ENCODE data around the gene FUT1. TPM values are rescaled to one million over a fixed set of nuclear protein-coding genes. Genes with fewer than 3 reads are reported as not detected.

Gene FUT1
- total and polyA plus RNA-seq, 9 of the 15 experiments (the other 6 are each of a cell fraction or from before 2014, with no cell fraction given), result 2.3 to 18.5 (median 8.8) TPM

- ChIA-PET POLR2A (interaction anchor here (0.5 to 1.3 kb wide), 2 partner anchors 10 to 306 kb away, joined by 3 to 4 read pairs; no protein-coding TSS in a partner anchor), CTCF (ENCODE audit: low intra/inter-chr PET ratio) (no interaction called here)
- H4K20me1 ChIP-seq (replicated peaks; ENCODE audit: control insufficient read depth, insufficient read depth, low read length), result no peaks in the 10 kb centered on the region
- H3K79me2 ChIP-seq (ENCODE audit: control insufficient read depth, insufficient read depth, low read length), result peaks cover 6% of the 10 kb centered on the region; the same call in 1 of the 3 replicates
- DNase-seq (ENCODE audit: extremely low read depth in 1 of 4, low spot score in 3 of 4) (no peak), ATAC-seq (no peak), FAIRE-seq (no peak)
- H3K9me1 ChIP-seq (ENCODE audit: control insufficient read depth, insufficient read depth, low read length), result no peaks in the 10 kb centered on the region
- no peak overlapping the region for H3K4me3 ChIP-seq
- H3K36me3 ChIP-seq (ENCODE audit: control insufficient read depth, insufficient read depth, low read length), result no peaks in the 10 kb centered on the region
- no peak for TF ChIP-seq RBM34 (IDR thresholded peaks at IDR 0.05; ENCODE audit: borderline replicate concordance, insufficient read depth, low read length)
- no peak for TF ChIP-seq ZNF764 (CRISPR knock-in tag; IDR thresholded peaks at IDR 0.05; ENCODE audit: low read depth)
- no peak for TF ChIP-seq POLR2B (IDR thresholded peaks at IDR 0.05; ENCODE audit: low read depth, partially characterized antibody)
- TF ChIP-seq NCOR1 (IDR thresholded peaks at IDR 0.05), result no peak
- no peak for TF ChIP-seq YY1 (IDR thresholded peaks at IDR 0.05; ENCODE audit: borderline replicate concordance in 1 of 3, control insufficient read depth in 1 of 3, extremely low read depth in 1 of 3, insufficient read depth in 3 of 3, insufficient read length in 1 of 3, insufficient replicate concordance in 2 of 3, low read depth in 1 of 3, low read length in 2 of 3)
- TF ChIP-seq PCBP2 (IDR thresholded peaks at IDR 0.05; ENCODE audit: low read depth, low read length, poor library complexity, severe bottlenecking), result no peak
- TF ChIP-seq HDAC3 (IDR thresholded peaks at IDR 0.05; ENCODE audit: borderline replicate concordance, partially characterized antibody), result no peak
- no peak for TF ChIP-seq ID3 (CRISPR knock-in tag; IDR thresholded peaks at IDR 0.05)
- no peak for TF ChIP-seq ID3 (tag; IDR thresholded peaks at IDR 0.05)
- TF ChIP-seq MTA3 (IDR thresholded peaks at IDR 0.05; ENCODE audit: borderline replicate concordance), result no peak
- no peak for TF ChIP-seq ZNF76 (CRISPR knock-in tag; IDR thresholded peaks at IDR 0.05; ENCODE audit: borderline replicate concordance)
- TF ChIP-seq NR2C2 (CRISPR knock-in tag; IDR thresholded peaks at IDR 0.05), result no peak
- no peak for TF ChIP-seq NR2C2 (tag; IDR thresholded peaks at IDR 0.05)
- TF ChIP-seq ZNF717 (CRISPR knock-in tag; IDR thresholded peaks at IDR 0.05), result no peak
- TF ChIP-seq ZNF316 (IDR thresholded peaks at IDR 0.05), result no peak
- no peak for TF ChIP-seq RBM25 (IDR thresholded peaks at IDR 0.05; ENCODE audit: low read depth, low read length, severe bottlenecking)
- no peak for TF ChIP-seq HMBOX1 (IDR thresholded peaks at IDR 0.05)
- no peak for TF ChIP-seq CREB3L1 (IDR thresholded peaks at IDR 0.05; ENCODE audit: borderline replicate concordance, low read depth)
- no peak for TF ChIP-seq ZSCAN29 (IDR thresholded peaks at IDR 0.05)
- H3K27ac ChIP-seq (ENCODE audit: extremely low read depth, low read depth, low read length), result no peak overlapping the region
- intact Hi-C loops (cut with micrococcal nuclease) (no loop called here), in situ Hi-C loops (cut with MboI) (no loop called here)
- WGBS (ENCODE audit: insufficient coverage, low coverage, missing lambda C conversion rate), result 80% methylated on average over 2 of the region's 14 CpGs
- BruUV-seq (replicated peaks), result no TSS peak
- H3K9me3 ChIP-seq (replicated peaks; ENCODE audit: control insufficient read depth, insufficient read depth, low read depth, low read length), result no peaks in the 10 kb centered on the region
- peak overlapping the region in 1 of 2 experiments; percentile 53; a peak in 1 of 4 replicates for H3K9ac ChIP-seq (ENCODE audit: insufficient read depth in 1 of 2, low read depth in 2 of 2, low read length in 2 of 2)
- H3K27me3 ChIP-seq (ENCODE audit: control insufficient read depth in 2 of 2, insufficient read depth in 2 of 2, low read length in 2 of 2), result no peaks in the 10 kb centered on the region
- H2AFZ ChIP-seq (ENCODE audit: low read depth, low read length), result no peak overlapping the region
- H3K4me2 ChIP-seq (ENCODE audit: insufficient read depth, low read length), result no peak overlapping the region
- H3K4me1 ChIP-seq (replicated peaks in 1 of 2; ENCODE audit: control insufficient read depth in 2 of 2, insufficient read depth in 2 of 2, low read length in 2 of 2), result peaks cover 25 to 48% of the 10 kb centered on the region in 2 experiments
Measured at GRCh38 chr19:48757741-48758144, 5.3 kb upstream of the FUT1 start.

Data from K562 (cell line).